SU-DHL-6 (cell line): ENCODE measurements around the gene PSPH.

ENCODE experiments used
- H2AFZ ChIP-seq: fragments of 200-600 bp; sonication (generic); 2 replicates; pipeline ENCODE4 v1.6.1; 2014; ENCODE audit warnings: low read depth, mild to moderate bottlenecking, moderate library complexity, mixed read lengths, antibody characterized with exemption, low read length; ENCODE audit not compliant: severe bottlenecking
- H3F3A ChIP-seq: fragments of 200-600 bp; shearing (Covaris generic); 2 replicates; pipeline ENCODE4 v1.6.0; 2016; ENCODE audit warnings: antibody characterized with exemption, mild to moderate bottlenecking; ENCODE audit not compliant: insufficient read depth
- H3K27ac ChIP-seq: fragments of 200-600 bp; sonication (generic); 2 replicates; pipeline ENCODE4 v1.5.1; 2016; ENCODE audit warnings: low read depth, mild to moderate bottlenecking, low read length, moderate library complexity, mixed read lengths
- H3K27me3 ChIP-seq: fragments of 200-600 bp; sonication (generic), shearing (Covaris generic); 2 replicates; pipeline ENCODE4 v1.6.0; 2014; ENCODE audit warnings: mild to moderate bottlenecking, low read length
- H3K36me3 ChIP-seq: fragments of 200-600 bp; sonication (generic); 2 replicates; pipeline ENCODE4 v1.6.1; 2014; ENCODE audit warnings: mild to moderate bottlenecking, low read length, mixed read lengths
- H3K4me2 ChIP-seq: fragments of 300-600, 200-600 bp; shearing (Covaris generic), sonication (generic); 2 replicates; pipeline ENCODE4 v1.6.0; 2014; ENCODE audit warnings: low read length, low read depth, mild to moderate bottlenecking; ENCODE audit not compliant: poor library complexity, severe bottlenecking
- H3K4me3 ChIP-seq: fragments of 200-600 bp; sonication (generic); 2 replicates; pipeline ENCODE4 v1.5.1; 2014; ENCODE audit warnings: antibody characterized with exemption, low read length, mild to moderate bottlenecking, mixed read lengths; ENCODE audit not compliant: insufficient read depth, poor library complexity, severe bottlenecking
- H3K79me2 ChIP-seq: fragments of 200-600 bp; sonication (generic); 2 replicates; pipeline ENCODE4 v1.6.1; 2014; ENCODE audit warnings: mild to moderate bottlenecking, low read length, moderate library complexity; ENCODE audit not compliant: insufficient read depth
- H3K9ac ChIP-seq: fragments of 200-600 bp; sonication (generic); 2 replicates; pipeline ENCODE4 v1.7.0; 2014; ENCODE audit warnings: mild to moderate bottlenecking, low read length
- H3K9me2 ChIP-seq: fragments of 200-600 bp; sonication (generic); replicated peaks from 2 replicates; pipeline ENCODE4 v1.6.1; 2014; ENCODE audit warnings: low read length; ENCODE audit not compliant: insufficient read depth
- H3K9me3 ChIP-seq: fragments of 200-600 bp; sonication (generic); 2 replicates; pipeline ENCODE4 v1.6.1; 2014; ENCODE audit warnings: low read length, mixed read lengths; ENCODE audit not compliant: insufficient read depth
- H4K20me1 ChIP-seq: fragments of 200-600 bp; sonication (generic); 2 replicates; pipeline ENCODE4 v1.6.1; 2014; ENCODE audit warnings: low read depth, mild to moderate bottlenecking, antibody characterized with exemption, low read length, moderate library complexity, mixed read lengths
- CTCF ChIP-seq: fragments of 200-600 bp; sonication (generic); IDR thresholded peaks from one replicate; pipeline ENCODE4 v1.5.1; 2017; ENCODE audit warnings: antibody characterized with exemption, mild to moderate bottlenecking, low read length, moderate library complexity; ENCODE audit not compliant: insufficient read depth, poor library complexity, severe bottlenecking
- EZH2phosphoT487 ChIP-seq: fragments of 200-600 bp; sonication (generic), shearing (Covaris generic); conservative IDR thresholded peaks from 2 replicates; pipeline ENCODE4 v1.6.1; 2018; ENCODE audit warnings: mild to moderate bottlenecking, antibody characterized with exemption, low read length, moderate library complexity, mixed read lengths

The PSPH gene

GRCh38 chr7:56079450-56080185 lies 28.4 kb upstream of the PSPH start:
- H3K79me2 ChIP-seq: no peaks in the 10 kb centered on the region
- H3F3A ChIP-seq: no peaks in the 10 kb centered on the region
- H2AFZ ChIP-seq: no peak overlapping the region
- H3K9ac ChIP-seq: no peak overlapping the region
- H3K27ac ChIP-seq: no peak overlapping the region
- TF ChIP-seq CTCF (no peak), EZH2phosphoT487 (no peak)
- no peak overlapping the region for H3K4me2 ChIP-seq
- no peaks in the 10 kb centered on the region for H4K20me1 ChIP-seq
- no peaks in the 10 kb centered on the region for H3K9me3 ChIP-seq
- H3K9me2 ChIP-seq: no peaks in the 10 kb centered on the region
- no peak overlapping the region for H3K4me3 ChIP-seq
- H3K36me3 ChIP-seq: peaks cover 12% of the 10 kb centered on the region
- no peaks in the 10 kb centered on the region for H3K27me3 ChIP-seq

GRCh38 chr7:56078196-56078595 lies 27.0 kb upstream of the PSPH start:
- TF ChIP-seq CTCF (no peak), EZH2phosphoT487 (no peak)
- H3K27ac ChIP-seq: no peak overlapping the region
- no peaks in the 10 kb centered on the region for H4K20me1 ChIP-seq
- peaks cover 4% of the 10 kb centered on the region for H3F3A ChIP-seq
- H3K4me2 ChIP-seq: no peak overlapping the region
- no peak overlapping the region for H3K9ac ChIP-seq
- H3K36me3 ChIP-seq: peaks cover 12% of the 10 kb centered on the region
- H3K4me3 ChIP-seq: no peak overlapping the region
- no peaks in the 10 kb centered on the region for H3K27me3 ChIP-seq
- no peaks in the 10 kb centered on the region for H3K79me2 ChIP-seq
- no peaks in the 10 kb centered on the region for H3K9me2 ChIP-seq
- H2AFZ ChIP-seq: no peak overlapping the region
- H3K9me3 ChIP-seq: no peaks in the 10 kb centered on the region

- H3K27ac ChIP-seq: no peak overlapping the region
- H3K4me3 ChIP-seq: no peak overlapping the region
Measured at GRCh38 chr7:56077681-56078080, 26.4 kb upstream of the PSPH start.

More at GRCh38 chr7:56077681-56078080, 26.4 kb upstream of the PSPH start:
- Histone ChIP-seq H3K9ac (no peak overlapping the region), H3K9me2 (no peaks in the 10 kb centered on the region), H2AFZ (no peak overlapping the region), H3K27me3 (no peaks in the 10 kb centered on the region), H3K36me3 (peaks cover 17% of the 10 kb centered on the region), H3K4me2 (no peak overlapping the region), H3F3A (peaks cover 9% of the 10 kb centered on the region), H4K20me1 (no peaks in the 10 kb centered on the region), H3K79me2 (no peaks in the 10 kb centered on the region), H3K9me3 (no peaks in the 10 kb centered on the region)
- TF ChIP-seq EZH2phosphoT487 (no peak), CTCF (no peak)
